Body of pancreas (tissue), 4 donors: ENCODE measurements around the gene SLC4A9. TPM values are rescaled to one million over a fixed set of nuclear protein-coding genes. Genes with fewer than 3 reads are reported as not detected.

Experiments
- ATAC-seq: fragments of 150-250 bp; one replicate; pipeline ENCODE4 v1.9.1; 2016
- DNase-seq, 4 donors: peaks; one replicate each; pipeline ENCODE4 v3.0.0-alpha.2; 2019
- H3K27ac ChIP-seq, 4 donors: fragments of 200-600 bp; sonication (generic); 1 replicate in 3 of 4; 2 replicates in 1 of 4; pipeline versions ENCODE4 v1.5.1 to v1.6.1; 2016 to 2019; ENCODE audit warnings: mild to moderate bottlenecking in 1 of 4, mixed read lengths in 1 of 4, moderate library complexity in 1 of 4
- H3K27me3 ChIP-seq, 2 donors: fragments of 200-600 bp; sonication (generic); one replicate each; pipeline ENCODE4 v1.6.0; 2016; ENCODE audit warnings: mild to moderate bottlenecking in 1 of 2
- H3K36me3 ChIP-seq, 2 donors: fragments of 200-600 bp; sonication (generic); replicated peaks in 1 of 2; 2 replicates each; pipeline ENCODE4 v1.5.1; 2016; ENCODE audit warnings: low read depth in 2 of 2; ENCODE audit not compliant: insufficient read depth in 1 of 2
- H3K4me1 ChIP-seq: fragments of 200-600 bp; sonication (generic); one replicate; pipeline ENCODE4 v1.6.0; 2016
- H3K4me3 ChIP-seq, 2 donors: fragments of 200-600 bp; sonication (generic); 1 replicate in 1 of 2; 2 replicates in 1 of 2; pipeline ENCODE4 v1.5.1; 2016 to 2019
- H3K9me3 ChIP-seq, 3 donors: fragments of 200-600 bp; sonication (generic); 1 replicate in 2 of 3; 2 replicates in 1 of 3; pipeline ENCODE4 v1.5.1; 2016
- CTCF ChIP-seq, 7 experiments: fragments of 450-650 bp in 4 of 7; fragments of 200-600 bp in 3 of 7; sonication (generic) in 3 of 7; IDR thresholded peaks; one replicate each; pipeline ENCODE4 v1.5.1; 2016 to 2019; ENCODE audit warnings: antibody characterized with exemption in 7 of 7
- POLR2A ChIP-seq, 3 donors: fragments of 450-650 bp; IDR thresholded peaks; one replicate each; pipeline ENCODE4 v1.6.1; 2016; ENCODE audit warnings: antibody characterized with exemption in 3 of 3, mild to moderate bottlenecking in 2 of 3
- WGBS, 2 donors: methylation state at CpG; one replicate each; pipeline ENCODE4 v1.1.5; 2017; 5-methylcytosine and 5-hydroxymethylcytosine counted together
- intact Hi-C: fragments of 100-400 bp; cut with DNase I; formaldehyde crosslinking; loops from one replicate; pipeline ENCODE4 v1.15.1; 2023
- total RNA-seq, 2 donors: library from RNA; depleted of rRNA; stranded (reverse); fragments of >200 nt; gene quantifications; one replicate each; pipeline ENCODE4 v1.1.0, GENCODE V29; 2016

Gene SLC4A9
- total RNA-seq, 2 donors from 2014 or later: not detected

DNA sequence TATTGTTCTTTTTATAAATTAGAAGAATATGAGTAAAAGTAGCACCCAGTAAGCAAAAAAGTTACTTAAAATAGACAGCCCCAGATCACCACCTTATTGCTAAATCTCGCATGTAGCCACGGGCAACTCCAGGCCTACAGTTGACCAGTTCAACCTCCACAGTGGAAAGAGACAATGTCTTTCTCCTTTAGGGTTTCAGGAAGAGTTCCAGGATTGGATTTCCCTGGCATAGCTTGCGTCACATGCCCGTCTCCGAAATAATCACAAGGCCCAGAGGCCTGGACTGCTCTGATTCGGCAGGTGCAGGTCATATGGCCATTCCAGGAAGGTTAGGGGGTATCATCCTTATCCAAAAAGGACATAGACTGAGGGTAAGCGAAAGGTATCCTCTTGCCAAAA, 47.2 kb upstream of the SLC4A9 start:
- intact Hi-C loops: no loop called here
- H3K27ac ChIP-seq: peak overlapping the region in 1 of 4 donors; percentile 33
- H3K4me3 ChIP-seq: no peak overlapping the region

GRCh38 chr5:140317859-140318258, 42.1 kb upstream of the SLC4A9 start:
- ATAC-seq (no peak), DNase-seq (no peak)
- intact Hi-C loops: no loop called here
- Histone ChIP-seq H3K4me1 (peaks cover 12% of the 10 kb centered on the region), H3K36me3 (no peaks in the 10 kb centered on the region), H3K27ac (no peak overlapping the region), H3K9me3 (no peaks in the 10 kb centered on the region), H3K4me3 (no peak overlapping the region), H3K27me3 (no peaks in the 10 kb centered on the region)
- 79 to 84% methylated on average over 5 of the region's 5 CpGs for WGBS, 2 donors
- no peak for TF ChIP-seq POLR2A (IDR thresholded peaks at IDR 0.05)
- no peak for TF ChIP-seq CTCF (IDR thresholded peaks at IDR 0.05)

More for the DNA sequence above, 47.2 kb upstream of the SLC4A9 start:
- no peak for ATAC-seq
- H3K9me3 ChIP-seq: no peaks in the 10 kb centered on the region
- no peak for TF ChIP-seq CTCF (IDR thresholded peaks at IDR 0.05)
- no peaks in the 10 kb centered on the region for H3K4me1 ChIP-seq
- H3K27me3 ChIP-seq: no peaks in the 10 kb centered on the region
- no peaks in the 10 kb centered on the region for H3K36me3 ChIP-seq
- 85 to 91% methylated on average over 7 of the region's 7 CpGs for WGBS, 2 donors
- DNase-seq: no peak

- intact Hi-C loops: no loop called here
- Histone ChIP-seq H3K4me3 (no peak overlapping the region), H3K36me3 (no peaks in the 10 kb centered on the region), H3K4me1 (peaks cover 22% of the 10 kb centered on the region), H3K9me3 (no peaks in the 10 kb centered on the region), H3K27me3 (no peaks in the 10 kb centered on the region), H3K27ac (no peak overlapping the region)
- no peak for TF ChIP-seq CTCF (IDR thresholded peaks at IDR 0.05)
- no peak for TF ChIP-seq POLR2A (IDR thresholded peaks at IDR 0.05)
- DNase-seq: no peak
- ATAC-seq: no peak
- 94% methylated on average over 4 of the region's 4 CpGs for WGBS, 2 donors
These were observed 41.2 kb upstream of the SLC4A9 start for GRCh38 chr5:140318792-140319191.

GRCh38 chr5:140319833-140320232, 40.2 kb upstream of the SLC4A9 start:
- H3K27ac ChIP-seq: no peak overlapping the region
- peaks cover 32% of the 10 kb centered on the region for H3K4me1 ChIP-seq
- no peaks in the 10 kb centered on the region for H3K27me3 ChIP-seq
- ATAC-seq: no peak
- H3K9me3 ChIP-seq: no peaks in the 10 kb centered on the region
- DNase-seq: peak in 1 of 4 donors; percentile 19
- no peaks in the 10 kb centered on the region for H3K36me3 ChIP-seq
- no peak overlapping the region for H3K4me3 ChIP-seq
- intact Hi-C loops: no loop called here
- TF ChIP-seq POLR2A (IDR thresholded peaks at IDR 0.05) (no peak), CTCF (IDR thresholded peaks at IDR 0.05) (no peak)
- 86 to 100% methylated on average over 1 of the region's 1 CpG for WGBS, 2 donors

- H3K4me1 ChIP-seq: peaks cover 36% of the 10 kb centered on the region
- DNase-seq: peak in 2 of 4 donors; percentile 32 to 78
- no peaks in the 10 kb centered on the region for H3K9me3 ChIP-seq
- no peaks in the 10 kb centered on the region for H3K27me3 ChIP-seq
- no peaks in the 10 kb centered on the region for H3K36me3 ChIP-seq
- no peak for ATAC-seq
- 76 to 80% methylated on average over 2 of the region's 2 CpGs for WGBS, 2 donors
- H3K4me3 ChIP-seq: no peak overlapping the region
- TF ChIP-seq POLR2A (IDR thresholded peaks at IDR 0.05): no peak
- intact Hi-C loops: no loop called here
- H3K27ac ChIP-seq: peak overlapping the region; percentile 76 to 89 (median 88)
These were observed 38.2 kb upstream of the SLC4A9 start for GRCh38 chr5:140321796-140322195.
